DOHH2 (cell line): ENCODE data around the gene CMA1.

Source experiments
- CTCF ChIP-seq: fragments of 200-600 bp; sonication (generic); IDR thresholded peaks from one replicate; pipeline ENCODE4 v1.5.1; 2014; ENCODE audit warnings: antibody characterized with exemption, mild to moderate bottlenecking, low read depth, low read length; ENCODE audit not compliant: poor library complexity, severe bottlenecking
- EZH2phosphoT487 ChIP-seq: fragments of 200-600 bp; sonication (generic); IDR thresholded peaks from 2 replicates; pipeline ENCODE4 v1.6.1; 2017; ENCODE audit warnings: borderline replicate concordance, mild to moderate bottlenecking, antibody characterized with exemption, low read length, moderate library complexity, mixed read lengths

GRCh38 chr14:24534286-24534685 is 26.2 kb upstream of the CMA1 start:
- TF ChIP-seq CTCF (no peak), EZH2phosphoT487 (no peak)
